Measurements from ENCODE around the gene SPDL1.
"Not testable (repeated sequence)": the region's sequence is repeated elsewhere in the genome, so short reads cannot be mapped to it uniquely, and the experiment has no call there.

Gene SPDL1

DNA sequence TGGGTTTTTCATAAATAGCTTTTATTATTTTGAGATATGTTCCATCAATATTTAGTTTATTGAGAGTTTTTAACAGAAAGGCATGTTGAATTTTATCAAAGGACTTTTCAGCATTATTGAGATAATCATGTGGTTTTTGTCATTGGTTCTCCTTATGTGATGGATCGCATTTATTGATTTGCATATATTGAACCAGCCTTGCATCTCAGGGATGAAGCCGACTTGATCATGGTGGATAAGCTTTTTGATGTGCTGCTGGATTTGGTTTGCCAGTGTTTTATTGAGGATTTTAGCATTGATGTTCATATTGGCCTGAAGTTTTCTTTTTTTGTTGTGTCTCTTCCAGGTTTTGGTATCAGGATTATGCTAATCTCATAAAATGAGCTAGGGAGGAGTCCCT lies 40.7 kb downstream of the SPDL1 start:
- not testable (repeated sequence) for H3K4ac ChIP-seq (ENCODE audit: low read depth in 1 of 2, low read length in 2 of 2); H3K4me2 ChIP-seq (ENCODE audit: low read length, poor library complexity, severe bottlenecking); H3K27ac ChIP-seq (ENCODE audit: low read length, poor library complexity, severe bottlenecking); H2AK5ac ChIP-seq (ENCODE audit: low read length, severe bottlenecking); H2BK5ac ChIP-seq (ENCODE audit: low read depth, low read length, poor library complexity, severe bottlenecking); H4K91ac ChIP-seq (ENCODE audit: low read length); H4K8ac ChIP-seq (ENCODE audit: low read length); H3K79me1 ChIP-seq (replicated peaks; ENCODE audit: low read length, poor library complexity, severe bottlenecking); H2BK12ac ChIP-seq (ENCODE audit: low read length in 2 of 2); DNase-seq; H3K4me3 ChIP-seq (ENCODE audit: insufficient read depth in 1 of 2, low read depth in 1 of 2, low read length in 2 of 2); H3K4me1 ChIP-seq (ENCODE audit: control insufficient read depth, insufficient read depth, low read depth, low read length); H3K23ac ChIP-seq (ENCODE audit: low read length in 2 of 2); H2AFZ ChIP-seq (ENCODE audit: low read depth, low read length); H3K9ac ChIP-seq (ENCODE audit: low read length); H3K9me3 ChIP-seq (ENCODE audit: control insufficient read depth, low read length); H3K27me3 ChIP-seq (ENCODE audit: control insufficient read depth in 1 of 2, insufficient read depth in 1 of 2, low read length in 2 of 2); H3K14ac ChIP-seq (ENCODE audit: low read length in 2 of 2); H3K18ac ChIP-seq (ENCODE audit: low read depth in 1 of 2, low read length in 2 of 2); H2BK15ac ChIP-seq (ENCODE audit: low read depth, poor library complexity, severe bottlenecking); H3K36me3 ChIP-seq (ENCODE audit: control insufficient read depth in 1 of 2, insufficient read depth in 2 of 2, low read depth in 1 of 2, low read length in 2 of 2); H2BK120ac ChIP-seq (ENCODE audit: low read depth, low read length)
- WGBS = 94% methylated on average over 2 of the region's 2 CpGs

DNA sequence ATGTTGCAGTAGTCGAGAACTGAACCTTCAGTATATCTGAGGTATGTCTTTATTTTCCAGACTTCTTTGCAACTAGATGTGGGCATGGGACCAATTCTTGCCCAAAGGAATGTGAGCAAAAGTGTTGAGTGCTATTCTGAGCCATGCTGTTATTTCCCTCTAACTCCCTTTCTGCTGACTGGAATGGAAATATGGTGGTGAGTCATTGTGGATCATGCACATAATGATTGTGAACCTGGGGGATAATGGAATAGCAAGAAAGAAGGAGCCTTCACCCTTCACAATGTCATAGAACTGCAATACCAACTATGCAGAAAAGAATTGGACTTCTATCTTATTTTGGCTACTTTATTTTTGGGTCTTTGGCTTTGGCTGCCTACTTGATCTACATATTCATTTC lies 43.2 kb downstream of the SPDL1 start:
- no peak overlapping the region for H3K4ac ChIP-seq (ENCODE audit: low read depth in 1 of 2, low read length in 2 of 2)
- H3K27me3 ChIP-seq (ENCODE audit: control insufficient read depth in 1 of 2, insufficient read depth in 1 of 2, low read length in 2 of 2) = no peaks in the 10 kb centered on the region
- no peak overlapping the region for H4K8ac ChIP-seq (ENCODE audit: low read length)
- H2BK120ac ChIP-seq (ENCODE audit: low read depth, low read length) = no peak overlapping the region
- peak overlapping the region; percentile 16 for H3K9ac ChIP-seq (ENCODE audit: low read length)
- DNase-seq = peak; percentile 80
- 68% methylated on average over 1 of the region's 1 CpG for WGBS
- H3K4me3 ChIP-seq (ENCODE audit: insufficient read depth in 1 of 2, low read depth in 1 of 2, low read length in 2 of 2) = no peak overlapping the region
- H2BK5ac ChIP-seq (ENCODE audit: low read depth, low read length, poor library complexity, severe bottlenecking) = no peak overlapping the region
- H3K4me1 ChIP-seq (ENCODE audit: control insufficient read depth, insufficient read depth, low read depth, low read length) = peaks cover 6% of the 10 kb centered on the region
- H2AK5ac ChIP-seq (ENCODE audit: low read length, severe bottlenecking) = no peak overlapping the region
- H3K9me3 ChIP-seq (ENCODE audit: control insufficient read depth, low read length) = peaks cover 5% of the 10 kb centered on the region
- no peak overlapping the region for H4K91ac ChIP-seq (ENCODE audit: low read length)
- no peak overlapping the region for H3K18ac ChIP-seq (ENCODE audit: low read depth in 1 of 2, low read length in 2 of 2)
- no peak overlapping the region for H2AFZ ChIP-seq (ENCODE audit: low read depth, low read length)
- H3K36me3 ChIP-seq (ENCODE audit: control insufficient read depth in 1 of 2, insufficient read depth in 2 of 2, low read depth in 1 of 2, low read length in 2 of 2) = no peaks in the 10 kb centered on the region
- H3K79me1 ChIP-seq (replicated peaks; ENCODE audit: low read length, poor library complexity, severe bottlenecking) = no peaks in the 10 kb centered on the region
- no peak overlapping the region for H3K27ac ChIP-seq (ENCODE audit: low read length, poor library complexity, severe bottlenecking)
- no peak overlapping the region for H2BK12ac ChIP-seq (ENCODE audit: low read length in 2 of 2)
- H3K4me2 ChIP-seq (ENCODE audit: low read length, poor library complexity, severe bottlenecking) = no peak overlapping the region
- no peak overlapping the region for H3K14ac ChIP-seq (ENCODE audit: low read length in 2 of 2)
- no peak overlapping the region for H2BK15ac ChIP-seq (ENCODE audit: low read depth, poor library complexity, severe bottlenecking)
- no peak overlapping the region for H3K23ac ChIP-seq (ENCODE audit: low read length in 2 of 2)

DNA sequence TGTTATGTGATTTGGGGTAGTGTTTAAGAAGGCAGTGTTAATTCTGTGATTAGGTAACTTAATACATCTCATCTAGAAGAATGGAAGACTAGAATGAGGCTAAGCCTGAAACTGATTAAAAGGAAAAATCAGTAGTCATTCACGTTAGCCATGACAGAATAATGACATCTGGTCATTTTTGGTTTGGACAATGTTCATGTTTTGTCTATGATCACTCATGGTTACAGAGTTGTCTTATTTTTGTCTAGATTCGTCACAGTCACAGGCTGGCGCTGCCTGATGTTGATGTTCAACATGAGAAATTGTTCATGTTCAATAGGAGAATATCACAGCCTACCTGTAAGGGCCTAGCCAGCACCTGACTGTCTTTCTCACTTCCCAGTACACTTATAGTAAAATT lies 44.0 kb downstream of the SPDL1 start:
- Histone ChIP-seq H3K27me3 (ENCODE audit: control insufficient read depth in 1 of 2, insufficient read depth in 1 of 2, low read length in 2 of 2) (no peaks in the 10 kb centered on the region), H4K91ac (ENCODE audit: low read length) (no peak overlapping the region), H3K14ac (ENCODE audit: low read length in 2 of 2) (no peak overlapping the region), H3K4ac (ENCODE audit: low read depth in 1 of 2, low read length in 2 of 2) (no peak overlapping the region), H2BK15ac (ENCODE audit: low read depth, poor library complexity, severe bottlenecking) (no peak overlapping the region), H2AK5ac (ENCODE audit: low read length, severe bottlenecking) (peak overlapping the region; percentile 54), H3K4me2 (ENCODE audit: low read length, poor library complexity, severe bottlenecking) (no peak overlapping the region), H3K4me1 (ENCODE audit: control insufficient read depth, insufficient read depth, low read depth, low read length) (peaks cover 6% of the 10 kb centered on the region), H3K27ac (ENCODE audit: low read length, poor library complexity, severe bottlenecking) (no peak overlapping the region), H3K4me3 (ENCODE audit: insufficient read depth in 1 of 2, low read depth in 1 of 2, low read length in 2 of 2) (no peak overlapping the region), H3K18ac (ENCODE audit: low read depth in 1 of 2, low read length in 2 of 2) (no peak overlapping the region), H2BK5ac (ENCODE audit: low read depth, low read length, poor library complexity, severe bottlenecking) (no peak overlapping the region), H3K79me1 (replicated peaks; ENCODE audit: low read length, poor library complexity, severe bottlenecking) (no peaks in the 10 kb centered on the region), H3K23ac (ENCODE audit: low read length in 2 of 2) (no peak overlapping the region), H2BK12ac (ENCODE audit: low read length in 2 of 2) (no peak overlapping the region), H3K9ac (ENCODE audit: low read length) (peak overlapping the region; percentile 16), H3K9me3 (ENCODE audit: control insufficient read depth, low read length) (peaks cover 5% of the 10 kb centered on the region), H2AFZ (ENCODE audit: low read depth, low read length) (no peak overlapping the region), H2BK120ac (ENCODE audit: low read depth, low read length) (no peak overlapping the region), H4K8ac (ENCODE audit: low read length) (no peak overlapping the region), H3K36me3 (ENCODE audit: control insufficient read depth in 1 of 2, insufficient read depth in 2 of 2, low read depth in 1 of 2, low read length in 2 of 2) (no peaks in the 10 kb centered on the region)
- 95% methylated on average over 3 of the region's 3 CpGs for WGBS
- DNase-seq = no peak

DNA sequence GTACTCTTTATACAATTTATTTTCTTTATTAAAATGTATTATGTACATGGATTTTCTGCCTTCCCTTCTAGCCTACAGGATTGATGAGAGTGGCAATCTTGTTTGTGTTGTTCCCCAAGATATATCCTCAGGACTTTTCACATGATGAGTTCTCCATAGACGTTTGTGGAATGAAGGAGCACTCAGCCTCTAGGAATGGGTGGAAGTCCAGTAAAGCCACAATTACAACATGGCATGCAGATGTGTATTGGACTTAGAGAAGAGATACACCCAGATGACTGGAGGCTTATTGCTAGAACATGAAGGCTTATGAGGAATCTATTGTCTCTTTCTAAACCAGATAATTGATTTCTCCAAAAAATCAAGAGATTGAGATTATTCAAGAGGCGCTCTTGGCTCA lies 45.3 kb downstream of the SPDL1 start:
- H4K8ac ChIP-seq (ENCODE audit: low read length) = no peak overlapping the region
- H3K36me3 ChIP-seq (ENCODE audit: control insufficient read depth in 1 of 2, insufficient read depth in 2 of 2, low read depth in 1 of 2, low read length in 2 of 2) = no peaks in the 10 kb centered on the region
- no peak overlapping the region for H3K4me2 ChIP-seq (ENCODE audit: low read length, poor library complexity, severe bottlenecking)
- no peak overlapping the region for H3K18ac ChIP-seq (ENCODE audit: low read depth in 1 of 2, low read length in 2 of 2)
- no peak overlapping the region for H2BK12ac ChIP-seq (ENCODE audit: low read length in 2 of 2)
- no peak overlapping the region for H3K27ac ChIP-seq (ENCODE audit: low read length, poor library complexity, severe bottlenecking)
- peak overlapping the region; percentile 62 for H3K9ac ChIP-seq (ENCODE audit: low read length)
- no peak overlapping the region for H2BK120ac ChIP-seq (ENCODE audit: low read depth, low read length)
- no peak overlapping the region for H4K91ac ChIP-seq (ENCODE audit: low read length)
- 50% methylated on average over 1 of the region's 2 CpGs for WGBS
- no peak overlapping the region for H2AFZ ChIP-seq (ENCODE audit: low read depth, low read length)
- H2BK5ac ChIP-seq (ENCODE audit: low read depth, low read length, poor library complexity, severe bottlenecking) = no peak overlapping the region
- no peak overlapping the region for H2BK15ac ChIP-seq (ENCODE audit: low read depth, poor library complexity, severe bottlenecking)
- H3K14ac ChIP-seq (ENCODE audit: low read length in 2 of 2) = no peak overlapping the region
- no peak overlapping the region for H3K23ac ChIP-seq (ENCODE audit: low read length in 2 of 2)
- no peak overlapping the region for H3K4ac ChIP-seq (ENCODE audit: low read depth in 1 of 2, low read length in 2 of 2)
- no peak overlapping the region for H2AK5ac ChIP-seq (ENCODE audit: low read length, severe bottlenecking)
- peak; percentile 69 for DNase-seq
- H3K9me3 ChIP-seq (ENCODE audit: control insufficient read depth, low read length) = no peaks in the 10 kb centered on the region
- H3K4me1 ChIP-seq (ENCODE audit: control insufficient read depth, insufficient read depth, low read depth, low read length) = peaks cover 6% of the 10 kb centered on the region
- no peaks in the 10 kb centered on the region for H3K27me3 ChIP-seq (ENCODE audit: control insufficient read depth in 1 of 2, insufficient read depth in 1 of 2, low read length in 2 of 2)
- no peaks in the 10 kb centered on the region for H3K79me1 ChIP-seq (replicated peaks; ENCODE audit: low read length, poor library complexity, severe bottlenecking)
- H3K4me3 ChIP-seq (ENCODE audit: insufficient read depth in 1 of 2, low read depth in 1 of 2, low read length in 2 of 2) = no peak overlapping the region
